Fibroblast of mammary gland (primary cell): Measurements from ENCODE around the gene RBM6.

ENCODE experiments used
- DNase-seq: peaks from one replicate; pipeline ENCODE4 v3.0.0-alpha.2; 2010; ENCODE audit warnings: low read depth
- H3K4me3 ChIP-seq: 2 replicates; pipeline ENCODE4 v1.5.1; 2011; ENCODE audit warnings: low read depth, mild to moderate bottlenecking, low read length, moderate library complexity; ENCODE audit not compliant: control insufficient read depth
- TF ChIP-seq, protein P1 (sequence below): conservative IDR thresholded peaks from 2 replicates; pipeline ENCODE4 v1.5.1; 2011; ENCODE audit warnings: low read depth, low read length, inconsistent platforms; ENCODE audit not compliant: control insufficient read depth, insufficient read depth

The RBM6 gene

DNA sequence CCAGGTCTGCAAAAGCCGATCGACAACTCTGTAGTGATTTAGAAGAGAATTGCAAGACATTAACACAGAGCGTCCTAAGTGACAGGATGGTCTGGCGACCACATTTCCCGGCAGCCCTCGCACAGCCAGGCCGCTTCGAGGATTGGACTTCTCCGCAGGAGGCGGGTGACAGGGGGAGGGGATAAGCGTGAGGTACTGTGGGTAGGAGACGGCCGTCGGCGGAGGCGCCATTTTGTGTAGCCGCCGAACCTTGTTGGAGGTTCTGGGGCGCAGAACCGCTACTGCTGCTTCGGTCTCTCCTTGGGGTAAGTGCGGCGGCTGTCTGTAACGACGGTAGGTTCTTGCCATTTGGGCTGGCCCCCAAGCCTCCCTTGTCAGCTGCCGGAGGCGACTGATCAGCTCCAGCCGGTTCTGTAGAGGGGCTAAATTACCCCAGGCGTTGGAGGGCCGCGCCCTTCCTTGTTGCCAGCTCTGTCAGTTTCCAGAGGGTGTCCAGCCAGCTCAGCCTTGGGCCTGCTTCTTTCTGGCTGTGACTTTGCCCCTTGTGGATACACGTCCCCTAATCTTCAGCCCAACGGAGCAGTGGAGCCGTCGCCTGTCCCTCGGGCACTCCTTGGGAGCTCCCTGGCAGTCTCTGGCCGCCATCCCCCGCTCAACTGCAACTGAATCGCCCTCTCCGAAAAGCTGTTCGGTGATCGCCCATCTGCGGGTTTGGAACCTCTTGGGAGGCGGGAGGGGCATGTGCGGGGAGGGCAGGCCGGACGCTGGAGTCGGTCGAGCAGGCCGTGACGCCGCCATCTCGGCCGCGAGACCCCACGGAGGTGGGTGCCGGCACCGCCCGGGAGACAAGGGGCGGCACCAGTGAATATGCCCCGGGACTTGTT is 149.0 kb downstream of the RBM6 start, which contains the start of gene RBM5:
Gene RBM5, plus strand, starts transcription at position 195 of the 884 bp plus-strand sequence. CDS start 1,516 bp downstream, outside the sequence.
- TF ChIP-seq, protein P1, sequence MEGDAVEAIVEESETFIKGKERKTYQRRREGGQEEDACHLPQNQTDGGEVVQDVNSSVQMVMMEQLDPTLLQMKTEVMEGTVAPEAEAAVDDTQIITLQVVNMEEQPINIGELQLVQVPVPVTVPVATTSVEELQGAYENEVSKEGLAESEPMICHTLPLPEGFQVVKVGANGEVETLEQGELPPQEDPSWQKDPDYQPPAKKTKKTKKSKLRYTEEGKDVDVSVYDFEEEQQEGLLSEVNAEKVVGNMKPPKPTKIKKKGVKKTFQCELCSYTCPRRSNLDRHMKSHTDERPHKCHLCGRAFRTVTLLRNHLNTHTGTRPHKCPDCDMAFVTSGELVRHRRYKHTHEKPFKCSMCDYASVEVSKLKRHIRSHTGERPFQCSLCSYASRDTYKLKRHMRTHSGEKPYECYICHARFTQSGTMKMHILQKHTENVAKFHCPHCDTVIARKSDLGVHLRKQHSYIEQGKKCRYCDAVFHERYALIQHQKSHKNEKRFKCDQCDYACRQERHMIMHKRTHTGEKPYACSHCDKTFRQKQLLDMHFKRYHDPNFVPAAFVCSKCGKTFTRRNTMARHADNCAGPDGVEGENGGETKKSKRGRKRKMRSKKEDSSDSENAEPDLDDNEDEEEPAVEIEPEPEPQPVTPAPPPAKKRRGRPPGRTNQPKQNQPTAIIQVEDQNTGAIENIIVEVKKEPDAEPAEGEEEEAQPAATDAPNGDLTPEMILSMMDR: no peak
- DNase-seq: peak; percentile 91
- peak within 1 kb of the TSS; percentile 100 for H3K4me3 ChIP-seq

DNA sequence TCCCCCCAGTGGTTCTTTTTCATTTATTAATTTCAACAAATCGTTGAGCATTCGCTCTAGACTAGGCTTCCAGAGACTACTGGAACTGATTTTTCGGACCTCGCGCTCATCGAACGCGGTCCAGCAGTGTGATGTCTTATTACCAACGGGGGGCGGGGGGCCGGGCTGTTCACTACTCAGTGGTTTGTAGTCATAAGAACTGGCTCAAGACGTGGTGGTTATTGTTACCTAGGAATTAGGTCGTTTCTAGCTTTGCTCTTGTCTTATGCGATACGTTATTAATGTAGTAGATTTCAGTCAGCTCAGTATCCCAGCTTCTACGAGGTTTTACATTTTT is 149.6 kb downstream of the RBM6 start:
- TF ChIP-seq, protein P1: no peak
- DNase-seq: peak; percentile 22
- peak overlapping the region; percentile 100 for H3K4me3 ChIP-seq

DNA sequence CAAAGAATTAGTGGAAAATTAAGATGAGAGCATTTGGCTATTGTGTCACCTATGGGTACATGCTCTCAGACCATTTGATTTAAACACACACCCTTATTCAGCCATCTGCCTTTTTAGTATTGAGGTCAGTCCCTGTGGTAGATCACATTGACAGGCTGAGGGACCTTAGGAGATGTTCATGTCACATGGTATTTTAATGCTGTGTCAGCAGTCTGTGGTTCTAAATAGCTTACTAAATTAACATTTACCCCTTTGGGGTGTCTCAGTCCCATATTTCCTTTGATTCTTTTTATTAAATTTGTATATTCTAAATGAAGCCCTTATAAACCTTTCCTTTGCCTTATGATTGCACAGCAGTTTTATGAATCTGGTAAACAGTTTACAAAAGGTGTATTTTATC is 151.0 kb downstream of the RBM6 start:
- TF ChIP-seq, protein P1: no peak
- no peak overlapping the region for H3K4me3 ChIP-seq
- no peak for DNase-seq

- H3K4me3 ChIP-seq: no peak overlapping the region
- DNase-seq: peak; percentile 58
- TF ChIP-seq, protein P1: no peak
Measured at GRCh38 chr3:50095352-50095998, 155.5 kb downstream of the RBM6 start.

- DNase-seq: no peak
- H3K4me3 ChIP-seq: no peak overlapping the region
- TF ChIP-seq, protein P1: no peak
Measured at GRCh38 chr3:50100386-50100785, 160.4 kb downstream of the RBM6 start.

DNA sequence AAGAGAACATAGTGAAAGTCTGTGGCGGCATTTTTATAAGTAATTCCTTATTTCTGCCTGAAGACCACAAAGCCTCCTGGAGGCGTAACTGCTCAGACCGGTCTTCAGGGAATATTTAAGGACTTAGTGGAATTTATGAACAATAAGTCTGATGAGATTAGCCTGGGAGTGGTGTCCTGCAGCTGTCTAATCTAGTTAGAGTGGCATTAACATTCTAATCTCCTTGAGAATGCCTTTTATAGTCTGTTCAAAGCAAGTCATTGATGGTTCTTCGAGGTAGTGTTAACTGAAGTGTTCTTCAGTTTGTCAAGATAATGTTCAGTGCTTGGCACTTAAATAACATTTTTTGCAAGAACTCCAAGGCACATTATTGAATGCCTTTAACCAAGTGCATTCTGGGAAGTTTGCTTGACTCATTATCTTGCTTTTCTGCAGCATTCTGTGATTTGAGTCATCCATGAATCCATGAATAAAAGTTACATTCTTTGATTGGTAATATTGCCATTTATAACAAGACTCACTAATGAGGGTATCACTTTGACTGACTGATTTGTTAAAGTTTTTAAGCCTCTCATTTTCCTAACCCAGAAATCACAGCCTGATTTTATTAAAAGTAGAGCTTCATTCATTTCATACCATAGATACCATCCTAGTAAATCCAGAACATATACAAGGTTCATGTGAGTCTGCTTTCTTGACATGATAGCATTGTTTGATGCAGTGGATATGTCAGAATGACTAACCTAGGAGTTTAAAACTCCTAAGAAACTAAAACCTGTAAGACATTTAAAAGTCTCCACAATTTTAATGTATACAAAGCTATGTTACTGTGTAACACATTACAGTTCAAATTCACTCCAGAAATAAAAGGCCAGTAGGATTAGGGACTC is 161.3 kb downstream of the RBM6 start:
- TF ChIP-seq, protein P1: no peak
- DNase-seq: peak; percentile 57

More for the DNA sequence above, 161.3 kb downstream of the RBM6 start:
- H3K4me3 ChIP-seq: no peak overlapping the region
